ENCODE results near the gene SVOP.

- TF ChIP-seq POLR2A (IDR thresholded peaks at IDR 0.05; ENCODE audit: control extremely low read depth in 1 of 2, low read depth in 2 of 2, low read length in 2 of 2) (no peak), EZH2 (IDR thresholded peaks at IDR 0.05; ENCODE audit: low read depth, low read length, severe bottlenecking) (no peak), HDAC2 (IDR thresholded peaks at IDR 0.05; ENCODE audit: borderline replicate concordance in 1 of 2, low read depth in 2 of 2, low read length in 2 of 2) (no peak), RNF2 (IDR thresholded peaks at IDR 0.05; ENCODE audit: borderline replicate concordance, low read depth, low read length, missing control alignments, poor library complexity, severe bottlenecking) (no peak), EP300 (IDR thresholded peaks at IDR 0.05; ENCODE audit: borderline replicate concordance in 1 of 2, low read depth in 2 of 2, low read length in 2 of 2) (no peak), ZNF274 (IDR thresholded peaks at IDR 0.05; ENCODE audit: borderline replicate concordance, extremely low read depth, low read length) (no peak), GTF2F1 (IDR thresholded peaks at IDR 0.05; ENCODE audit: borderline replicate concordance, low read depth, low read length) (no peak), NRF1 (IDR thresholded peaks at IDR 0.05; ENCODE audit: low read depth, low read length) (no peak), YY1 (IDR thresholded peaks at IDR 0.05; ENCODE audit: low read depth, low read length) (no peak), POLR2AphosphoS5 (IDR thresholded peaks at IDR 0.05; ENCODE audit: low read depth, low read length) (no peak), RXRA (IDR thresholded peaks at IDR 0.05; ENCODE audit: insufficient read depth, low read depth, low read length) (no peak)
- TF ChIP-seq, protein P1, sequence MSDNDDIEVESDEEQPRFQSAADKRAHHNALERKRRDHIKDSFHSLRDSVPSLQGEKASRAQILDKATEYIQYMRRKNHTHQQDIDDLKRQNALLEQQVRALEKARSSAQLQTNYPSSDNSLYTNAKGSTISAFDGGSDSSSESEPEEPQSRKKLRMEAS (IDR thresholded peaks at IDR 0.05) = no peak
- TF ChIP-seq, protein P2, sequence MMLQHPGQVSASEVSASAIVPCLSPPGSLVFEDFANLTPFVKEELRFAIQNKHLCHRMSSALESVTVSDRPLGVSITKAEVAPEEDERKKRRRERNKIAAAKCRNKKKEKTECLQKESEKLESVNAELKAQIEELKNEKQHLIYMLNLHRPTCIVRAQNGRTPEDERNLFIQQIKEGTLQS (IDR thresholded peaks at IDR 0.05; ENCODE audit: insufficient read depth, low read depth, low read length) = no peak
- TF ChIP-seq, protein P3, sequence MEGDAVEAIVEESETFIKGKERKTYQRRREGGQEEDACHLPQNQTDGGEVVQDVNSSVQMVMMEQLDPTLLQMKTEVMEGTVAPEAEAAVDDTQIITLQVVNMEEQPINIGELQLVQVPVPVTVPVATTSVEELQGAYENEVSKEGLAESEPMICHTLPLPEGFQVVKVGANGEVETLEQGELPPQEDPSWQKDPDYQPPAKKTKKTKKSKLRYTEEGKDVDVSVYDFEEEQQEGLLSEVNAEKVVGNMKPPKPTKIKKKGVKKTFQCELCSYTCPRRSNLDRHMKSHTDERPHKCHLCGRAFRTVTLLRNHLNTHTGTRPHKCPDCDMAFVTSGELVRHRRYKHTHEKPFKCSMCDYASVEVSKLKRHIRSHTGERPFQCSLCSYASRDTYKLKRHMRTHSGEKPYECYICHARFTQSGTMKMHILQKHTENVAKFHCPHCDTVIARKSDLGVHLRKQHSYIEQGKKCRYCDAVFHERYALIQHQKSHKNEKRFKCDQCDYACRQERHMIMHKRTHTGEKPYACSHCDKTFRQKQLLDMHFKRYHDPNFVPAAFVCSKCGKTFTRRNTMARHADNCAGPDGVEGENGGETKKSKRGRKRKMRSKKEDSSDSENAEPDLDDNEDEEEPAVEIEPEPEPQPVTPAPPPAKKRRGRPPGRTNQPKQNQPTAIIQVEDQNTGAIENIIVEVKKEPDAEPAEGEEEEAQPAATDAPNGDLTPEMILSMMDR (IDR thresholded peaks at IDR 0.05; ENCODE audit: control extremely low read depth in 1 of 3, insufficient read depth in 1 of 3, low read depth in 1 of 3, low read length in 3 of 3) = no peak
These were observed 98.9 kb downstream of the SVOP start for GRCh38 chr12:108921946-108922345.
